Measurements from ENCODE around the gene FOXP2.
"Not testable (repeated sequence)": the region's sequence is repeated elsewhere in the genome, so short reads cannot be mapped to it uniquely, and the experiment has no call there.

FOXP2 gene

DNA sequence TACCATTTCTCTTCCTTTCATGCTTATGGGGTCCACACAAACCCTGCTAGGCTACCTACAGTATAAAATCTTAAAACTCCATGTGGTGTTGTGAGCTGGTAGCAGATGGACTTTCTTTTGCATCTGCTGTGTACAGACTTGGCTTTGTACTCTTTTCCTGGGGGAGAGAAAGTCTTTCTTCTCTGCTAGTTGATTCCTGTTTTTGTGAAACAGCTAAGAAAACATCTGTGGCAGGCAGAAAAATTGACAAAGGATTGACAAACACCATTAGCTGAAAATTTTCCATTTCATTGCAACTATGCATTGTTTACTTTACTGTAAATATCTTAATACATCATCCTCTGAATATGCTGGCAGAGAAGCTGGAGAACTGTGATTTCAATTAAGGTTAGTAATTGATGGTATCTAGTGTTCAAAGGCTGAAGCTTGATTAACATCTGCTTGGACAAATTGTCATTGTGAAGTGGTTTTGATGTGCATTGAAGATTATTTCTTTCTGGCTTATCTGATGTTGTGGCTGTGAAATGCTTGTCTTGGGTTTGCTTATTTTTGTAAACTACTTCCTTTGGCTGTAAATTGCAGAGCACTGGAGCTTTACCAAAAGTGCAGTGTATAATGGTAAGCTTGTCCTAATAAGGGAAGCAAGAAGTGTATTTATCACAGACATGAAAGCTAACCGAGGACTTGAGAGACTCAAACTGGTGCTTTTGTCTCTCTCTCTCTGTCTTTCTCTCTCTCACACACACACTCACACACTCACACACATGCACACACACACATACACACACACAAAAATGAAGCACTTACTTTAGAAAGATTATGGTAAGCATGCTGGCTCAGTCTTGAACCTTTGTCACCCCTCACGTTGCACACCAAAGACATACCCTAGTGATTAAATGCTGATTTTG is at the start of gene FOXP2:
FOXP2 (plus strand) TSS at position 660 of the 908 bp plus-strand sequence. CDS start 11,697 bp downstream, outside the sequence.
- DNase-seq (ENCODE audit: low read depth), result no peak

DNA sequence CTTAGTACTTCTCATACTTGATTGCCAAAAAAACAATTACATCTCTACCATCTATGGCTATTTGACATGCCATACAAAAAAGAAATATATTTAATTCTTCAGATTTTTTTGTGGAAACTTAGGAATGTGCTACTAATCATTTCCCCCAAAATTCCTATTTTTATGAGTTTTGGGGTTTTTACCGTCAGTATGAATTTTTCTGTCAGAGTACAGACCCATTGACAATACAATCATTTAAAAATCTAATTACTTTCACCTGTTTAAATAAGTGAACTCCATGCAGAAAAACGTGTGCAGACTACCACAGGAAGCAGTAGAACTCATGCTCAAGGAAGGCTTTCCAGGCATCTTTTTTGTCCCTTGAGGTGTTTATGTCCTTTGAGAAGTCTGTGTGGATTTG is 48.8 kb upstream of the FOXP2 start:
- no peak for DNase-seq (ENCODE audit: low read depth)

DNA sequence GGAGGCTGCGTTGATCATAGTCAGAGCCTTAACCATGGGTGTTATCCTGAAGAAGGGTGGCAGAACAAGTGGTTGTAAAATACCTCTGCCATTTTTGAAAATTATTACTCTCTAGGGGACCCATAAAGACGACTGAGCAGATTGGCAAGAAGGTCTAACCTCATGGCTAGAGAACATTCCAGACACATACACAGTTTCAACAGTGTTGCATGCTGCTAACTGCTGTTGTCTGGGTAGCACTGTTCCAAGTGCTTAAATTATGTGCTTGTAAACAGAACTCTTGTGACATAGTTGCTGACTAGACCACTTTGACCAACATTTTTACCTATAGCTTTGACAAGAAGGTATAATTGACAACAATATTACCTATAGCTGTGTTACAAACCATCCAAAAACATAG is 46.1 kb upstream of the FOXP2 start:
- no peak for DNase-seq (ENCODE audit: low read depth)

DNA sequence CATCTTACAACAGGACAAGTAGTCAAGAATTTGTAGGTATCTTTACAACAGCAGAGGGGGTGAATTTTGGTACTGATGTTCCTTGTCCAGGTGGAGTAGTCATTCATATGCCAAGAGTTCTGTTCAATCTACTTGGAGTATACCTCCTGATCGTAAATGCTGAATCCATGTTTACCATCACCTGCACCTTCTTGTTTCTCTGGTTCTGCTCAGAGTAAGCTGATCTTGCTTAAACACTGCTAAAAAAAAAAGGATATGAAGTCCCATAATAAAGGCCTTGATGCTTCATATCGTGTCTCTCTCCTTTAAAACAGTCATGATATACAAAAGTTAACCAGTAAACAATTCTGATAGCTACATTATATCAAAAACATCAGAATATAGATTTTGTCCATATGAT is 45.3 kb upstream of the FOXP2 start:
- no peak for DNase-seq (ENCODE audit: low read depth)

DNA sequence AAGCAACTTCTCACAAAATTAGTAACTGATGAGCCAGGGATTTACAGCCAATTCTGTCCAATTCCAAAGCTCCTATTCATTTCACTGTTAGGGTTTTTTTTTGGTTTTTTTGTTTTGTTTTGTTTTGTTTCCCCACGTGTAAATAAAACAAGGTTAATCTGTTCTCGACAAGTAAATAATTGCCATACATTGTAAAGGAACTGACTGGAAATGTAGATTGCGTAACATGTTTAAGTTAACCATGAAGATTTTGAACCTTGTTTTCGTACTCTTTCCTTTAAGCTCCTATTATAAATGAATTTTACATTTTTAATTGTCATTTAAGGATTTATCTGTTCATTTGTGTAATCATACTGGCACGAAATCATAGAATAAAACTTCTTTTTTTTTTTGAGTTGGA is 42.0 kb upstream of the FOXP2 start:
- no peak for DNase-seq (ENCODE audit: low read depth)

DNA sequence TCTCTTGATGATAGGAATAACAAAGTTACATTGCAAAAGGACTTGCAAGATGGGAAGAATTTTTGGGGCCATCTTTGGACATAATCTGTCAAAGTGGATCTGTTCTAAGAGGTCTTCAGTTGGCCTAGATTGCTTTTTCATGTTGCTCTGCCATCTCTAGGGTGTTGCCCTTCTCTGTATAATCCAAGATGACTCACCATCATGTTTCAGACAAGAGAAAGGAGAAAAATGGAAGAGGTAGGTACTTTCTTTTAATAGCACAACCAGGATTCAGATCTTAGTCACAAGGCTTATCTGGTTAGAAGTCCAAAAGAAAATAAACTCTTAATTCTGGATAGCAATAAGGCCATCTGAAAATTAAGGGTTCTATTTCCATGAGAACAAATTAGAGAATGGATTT is 38.7 kb upstream of the FOXP2 start:
- no peak for DNase-seq (ENCODE audit: low read depth)

DNA sequence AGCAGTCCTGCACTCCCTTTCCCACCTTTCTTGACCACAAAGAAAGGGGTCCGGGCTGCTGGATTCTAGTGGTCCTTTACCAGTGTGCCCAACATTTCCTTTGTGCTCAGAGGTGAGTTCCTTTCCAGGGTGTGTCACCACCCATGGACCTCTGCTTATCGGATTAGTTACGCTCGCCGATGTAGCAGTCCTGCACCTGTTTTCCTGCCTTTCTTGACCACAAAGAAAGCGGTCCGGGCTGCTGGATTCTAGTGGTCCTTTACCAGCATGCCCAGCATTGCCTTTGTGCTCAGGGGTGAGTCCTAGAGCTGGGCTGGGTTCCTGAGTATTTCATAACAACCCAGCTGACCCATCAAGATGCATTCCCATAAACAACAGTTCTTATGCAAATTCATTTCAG is 30.7 kb upstream of the FOXP2 start:
- DNase-seq (ENCODE audit: low read depth), result not testable (repeated sequence)

DNA sequence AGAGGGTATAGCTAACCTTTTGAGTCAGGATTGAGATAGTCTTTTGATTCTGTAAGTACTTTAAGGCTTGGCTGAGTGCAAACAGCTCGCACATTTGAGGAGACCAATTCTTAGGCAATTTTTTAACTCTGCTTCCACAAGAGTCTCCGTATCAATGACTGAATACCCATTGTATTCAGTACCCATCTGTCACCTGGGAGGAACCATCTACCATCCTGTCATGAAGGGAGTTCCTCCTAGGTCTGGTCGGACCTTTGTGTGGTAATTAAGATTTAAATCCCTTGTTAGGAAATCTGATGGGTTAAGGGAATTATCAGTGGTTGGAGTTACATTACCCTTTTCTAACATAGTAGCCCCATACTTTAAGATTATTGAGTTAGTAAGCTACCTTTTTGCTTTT is 30.3 kb upstream of the FOXP2 start:
- DNase-seq (ENCODE audit: low read depth), result not testable (repeated sequence)

DNA sequence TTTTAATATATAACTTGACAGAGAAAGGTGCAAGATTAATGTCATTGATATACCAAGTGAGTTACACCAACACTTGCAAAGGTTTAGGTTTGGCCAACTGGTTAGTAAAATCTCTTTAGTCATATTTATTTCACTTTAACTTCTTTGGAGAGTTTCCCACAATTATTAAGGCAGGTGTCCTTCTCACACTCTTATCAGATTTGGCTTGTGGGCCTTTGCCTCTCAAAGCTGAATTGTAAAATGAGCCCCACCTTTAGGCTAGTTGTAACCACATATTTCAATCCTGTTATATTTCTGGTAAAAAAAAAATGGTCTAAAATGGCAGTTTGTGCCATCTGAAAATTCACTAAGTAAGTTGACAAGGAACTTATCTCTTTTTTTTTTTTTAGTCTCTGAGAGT is 26.6 kb upstream of the FOXP2 start:
- DNase-seq (ENCODE audit: low read depth), result no peak

DNA sequence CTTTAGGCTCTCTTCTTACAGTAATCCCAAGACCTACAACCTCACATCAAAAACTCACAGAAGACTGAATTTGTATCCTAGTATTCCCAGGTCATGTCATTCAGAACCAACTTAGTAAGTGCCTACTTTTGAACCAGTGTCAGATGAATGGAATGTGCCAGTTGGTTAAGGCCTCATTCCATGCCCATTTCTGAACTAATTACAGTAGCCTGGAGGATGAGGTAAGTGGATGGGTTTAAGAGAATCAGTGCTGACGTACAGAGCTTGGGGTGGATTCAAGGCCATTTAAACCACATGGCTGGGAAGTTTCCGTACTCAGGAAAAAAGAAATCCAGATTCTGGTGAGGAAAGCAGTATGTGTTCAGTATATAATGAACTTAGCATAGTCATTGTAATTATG is 21.9 kb upstream of the FOXP2 start:
- no peak for DNase-seq (ENCODE audit: low read depth)

DNA sequence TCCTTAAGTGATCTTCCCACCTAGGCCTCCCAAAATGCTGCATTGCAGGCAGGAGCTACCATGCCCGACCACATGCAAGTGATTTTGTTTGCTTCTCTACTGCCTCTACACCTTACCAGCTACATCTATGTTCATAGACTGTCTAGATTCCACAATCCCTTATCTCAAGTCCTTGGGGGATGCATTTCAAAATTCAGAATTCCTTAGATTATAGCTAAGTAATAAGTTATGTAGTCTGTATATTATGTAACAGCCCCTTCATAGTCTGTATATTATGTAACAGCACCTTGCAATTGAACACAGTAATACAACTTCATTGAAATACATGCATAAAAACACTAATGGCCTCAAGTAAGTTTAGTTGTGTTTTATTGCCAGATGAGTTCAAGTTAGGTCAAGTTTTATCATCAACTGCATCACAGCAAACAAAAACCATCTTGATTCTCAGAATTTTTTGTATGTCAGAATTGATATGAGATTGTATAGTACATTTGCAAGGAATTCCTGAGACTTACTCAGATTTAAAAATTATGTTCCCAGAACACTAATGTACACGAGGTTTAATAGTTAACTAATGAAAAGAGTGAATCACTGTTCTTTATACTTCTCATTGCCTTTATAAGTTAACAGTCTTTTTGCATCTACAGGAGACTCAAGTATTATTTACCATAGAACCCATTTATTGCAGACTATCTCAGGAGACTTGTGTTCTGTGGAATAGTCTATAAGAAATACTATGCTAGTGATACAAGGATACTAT is 11.6 kb upstream of the FOXP2 start:
- no peak for DNase-seq (ENCODE audit: low read depth)

DNA sequence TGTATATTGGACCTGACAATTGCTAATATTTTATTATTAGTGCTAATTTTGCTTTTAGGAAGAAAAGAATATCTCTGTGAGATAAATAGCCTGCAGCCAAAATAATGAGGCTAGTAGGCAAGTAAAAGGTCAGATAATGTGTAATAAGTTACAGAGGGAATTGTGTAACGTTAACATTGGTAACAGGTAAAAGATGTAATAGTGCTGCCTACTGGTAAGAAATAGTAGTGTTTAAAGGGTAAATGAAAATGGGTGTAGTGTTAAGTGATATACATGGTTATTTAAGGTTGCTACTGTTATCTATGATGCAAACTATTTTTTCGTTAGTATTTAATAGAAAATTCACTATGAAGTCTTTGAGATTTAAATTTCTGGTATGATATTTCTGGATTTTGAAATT is 9.2 kb upstream of the FOXP2 start:
- no peak for DNase-seq (ENCODE audit: low read depth)

DNA sequence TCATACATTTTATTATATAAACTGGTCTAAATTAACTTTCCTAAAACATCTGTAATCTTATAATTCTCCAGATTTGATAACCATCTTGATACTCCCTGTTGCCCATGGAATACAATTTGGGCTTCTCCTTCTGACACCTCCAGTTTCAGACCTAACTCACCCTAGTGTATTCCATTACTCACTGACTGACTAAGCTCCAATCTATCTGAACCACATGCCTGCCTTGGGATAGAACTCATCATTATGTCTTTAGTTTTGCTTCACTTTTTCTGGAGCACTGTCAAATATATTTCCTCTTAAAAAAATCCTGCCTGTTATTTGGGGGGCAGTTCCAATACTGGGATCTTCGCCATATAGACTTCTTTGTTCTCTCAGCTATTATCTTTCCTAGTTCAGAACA is 4.9 kb upstream of the FOXP2 start:
- no peak for DNase-seq (ENCODE audit: low read depth)

DNA sequence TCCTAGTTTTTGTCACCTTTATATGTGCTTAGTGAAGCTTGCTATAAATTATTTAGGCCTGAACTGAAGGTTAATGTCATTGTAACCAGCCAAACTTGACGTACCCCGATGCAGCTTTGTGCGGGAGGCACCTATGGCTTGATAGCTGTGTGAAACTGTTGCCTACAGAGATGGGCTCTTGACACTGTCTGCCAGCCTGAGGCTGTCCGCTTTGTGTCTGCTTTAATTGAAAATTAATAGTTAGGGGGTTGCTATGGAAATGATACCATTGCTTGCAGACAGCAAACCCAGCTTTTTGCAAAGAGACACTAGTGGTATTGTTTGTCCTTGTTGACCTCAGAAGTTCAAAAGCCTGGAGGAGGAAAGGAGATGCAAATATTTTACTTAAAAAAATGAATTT is 2.1 kb upstream of the FOXP2 start:
- DNase-seq (ENCODE audit: low read depth), result no peak

DNA sequence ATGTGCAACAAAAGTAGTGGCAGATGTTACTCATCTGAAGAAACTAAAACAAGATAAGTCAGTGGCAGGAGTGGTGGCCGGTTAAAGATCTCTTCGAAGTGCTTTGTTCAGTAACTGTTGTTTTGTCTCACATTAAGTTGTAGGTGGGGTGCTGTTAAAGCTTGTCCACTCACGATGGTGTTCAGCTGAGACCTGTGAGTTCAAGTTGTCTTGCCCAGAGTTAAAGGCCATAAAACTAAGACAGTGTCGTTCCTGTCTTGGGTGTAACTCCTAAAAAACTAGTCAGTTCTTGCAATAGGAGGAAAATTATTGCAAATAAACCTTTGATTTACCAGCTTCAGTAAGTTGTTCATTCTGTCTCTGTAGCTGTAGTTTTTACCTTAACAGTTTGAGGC is 857 bp upstream of the FOXP2 start:
- no peak for DNase-seq (ENCODE audit: low read depth)

DNA sequence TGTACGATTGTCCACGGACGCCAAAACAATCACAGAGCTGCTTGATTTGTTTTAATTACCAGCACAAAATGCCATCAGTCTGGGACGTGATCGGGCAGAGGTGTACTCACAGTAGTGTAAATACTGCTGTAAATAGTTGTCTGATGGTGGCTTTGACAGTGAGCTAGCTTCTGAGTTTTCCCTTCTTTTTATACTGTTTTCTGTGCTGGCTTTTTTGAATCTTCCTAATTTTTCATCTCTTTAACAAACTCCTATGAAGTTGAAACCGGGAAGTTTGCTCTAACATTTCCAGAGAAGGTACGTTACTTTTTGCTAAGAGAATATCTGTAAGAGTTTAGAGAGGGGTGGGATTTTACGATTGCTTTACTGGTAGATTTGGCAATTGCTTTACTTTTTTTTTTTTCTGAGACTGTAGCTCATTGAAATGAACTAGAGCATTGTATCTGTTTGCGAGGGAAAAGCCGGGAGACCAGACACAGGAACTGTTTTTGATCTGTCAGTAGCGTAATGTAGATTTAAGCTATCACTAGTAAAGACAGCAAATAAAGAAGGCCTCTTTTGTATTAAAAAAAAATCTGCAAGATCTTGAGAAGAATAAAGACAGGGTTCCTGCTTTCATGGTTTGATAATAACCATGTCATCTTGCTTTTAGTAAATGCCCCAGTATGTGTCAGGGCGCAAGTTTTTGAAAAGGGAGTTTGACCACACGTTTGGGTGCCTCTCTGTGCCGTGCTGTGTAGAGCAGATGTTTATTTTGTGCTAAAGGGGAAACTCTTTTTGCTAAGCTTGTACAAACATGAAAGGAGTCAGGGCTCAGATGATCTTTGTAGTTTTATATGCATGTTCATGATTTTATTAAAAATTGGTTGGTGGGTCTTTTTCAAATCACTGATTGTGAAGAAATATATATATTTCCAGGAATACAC is 712 bp downstream of the FOXP2 start:
- no peak for DNase-seq (ENCODE audit: low read depth)

DNA sequence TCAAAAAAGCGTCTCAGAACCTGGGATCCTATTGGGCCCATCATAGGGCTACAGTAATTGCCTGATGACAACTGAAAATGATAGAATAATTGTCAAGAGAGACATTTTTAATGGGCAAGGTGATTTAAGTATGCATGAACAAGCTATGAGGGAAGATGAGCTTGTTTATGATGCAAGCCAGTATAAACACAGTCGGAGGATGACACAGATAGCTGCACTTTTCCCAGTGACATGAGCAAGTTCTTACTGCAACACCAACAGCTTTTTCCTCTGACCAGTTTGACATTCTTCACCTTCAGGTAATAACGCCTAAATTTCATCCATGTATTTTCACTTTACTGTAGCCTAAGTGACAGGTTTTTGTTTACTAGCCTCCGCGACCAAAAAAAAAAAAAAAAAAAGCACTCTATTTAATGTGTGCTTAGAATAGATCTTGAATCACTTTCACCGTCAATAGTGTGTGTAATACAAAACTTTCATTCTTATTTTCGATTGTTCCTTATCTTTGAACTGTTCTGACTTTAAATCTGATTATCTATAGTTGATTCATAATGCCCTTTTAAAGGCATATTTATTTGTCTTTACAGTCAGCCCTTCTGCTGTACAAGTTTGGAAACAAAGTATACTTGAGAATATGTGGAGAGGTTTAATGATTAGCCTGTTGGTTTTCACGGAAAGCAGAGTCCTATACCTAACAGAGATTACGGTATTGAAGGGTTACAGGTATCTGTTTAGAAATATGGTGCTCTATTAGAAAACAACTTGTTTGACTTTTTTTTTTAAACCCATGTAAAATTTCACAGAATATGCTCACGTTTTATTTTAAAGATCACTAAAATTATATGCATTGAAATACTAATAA is 1.7 kb downstream of the FOXP2 start:
- DNase-seq (ENCODE audit: low read depth), result no peak

DNA sequence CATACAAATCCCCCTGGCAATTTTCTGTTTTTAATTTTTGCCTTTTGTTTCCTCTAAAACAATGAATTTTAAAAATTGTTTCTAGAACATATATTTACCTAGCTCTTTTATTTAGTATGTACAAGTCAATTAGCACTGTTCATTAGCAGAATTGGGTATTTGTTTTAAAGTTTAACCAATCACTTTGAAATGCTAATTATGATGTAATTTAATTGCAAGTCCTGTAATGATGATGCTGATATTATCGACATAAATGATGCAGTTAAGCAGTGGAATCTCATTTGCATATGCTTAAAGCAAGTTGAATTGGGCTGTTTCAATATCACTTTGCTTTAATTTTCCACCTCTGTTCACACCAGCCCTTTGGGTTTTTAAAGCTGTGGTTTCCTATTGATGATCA is 2.7 kb downstream of the FOXP2 start:
- no peak for DNase-seq (ENCODE audit: low read depth)

DNA sequence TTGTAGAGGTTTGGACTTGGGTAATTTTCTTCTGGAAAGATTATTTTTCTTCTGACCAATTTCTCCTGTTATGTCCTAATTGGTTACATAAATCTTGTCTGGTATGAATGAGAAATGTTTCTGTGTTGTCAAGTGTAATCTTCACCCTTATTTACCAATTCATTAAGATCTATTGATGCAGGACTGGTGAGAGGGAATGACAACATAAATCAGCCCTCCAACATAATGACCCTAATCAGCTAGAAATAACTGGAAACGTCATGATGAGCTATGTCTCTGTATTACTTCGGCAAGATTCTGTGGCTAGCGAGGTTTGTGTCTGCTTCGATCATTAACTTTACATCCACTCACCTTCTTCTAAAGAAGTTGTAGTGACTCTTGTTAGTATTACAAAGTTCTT is 3.5 kb downstream of the FOXP2 start:
- no peak for DNase-seq (ENCODE audit: low read depth)

DNA sequence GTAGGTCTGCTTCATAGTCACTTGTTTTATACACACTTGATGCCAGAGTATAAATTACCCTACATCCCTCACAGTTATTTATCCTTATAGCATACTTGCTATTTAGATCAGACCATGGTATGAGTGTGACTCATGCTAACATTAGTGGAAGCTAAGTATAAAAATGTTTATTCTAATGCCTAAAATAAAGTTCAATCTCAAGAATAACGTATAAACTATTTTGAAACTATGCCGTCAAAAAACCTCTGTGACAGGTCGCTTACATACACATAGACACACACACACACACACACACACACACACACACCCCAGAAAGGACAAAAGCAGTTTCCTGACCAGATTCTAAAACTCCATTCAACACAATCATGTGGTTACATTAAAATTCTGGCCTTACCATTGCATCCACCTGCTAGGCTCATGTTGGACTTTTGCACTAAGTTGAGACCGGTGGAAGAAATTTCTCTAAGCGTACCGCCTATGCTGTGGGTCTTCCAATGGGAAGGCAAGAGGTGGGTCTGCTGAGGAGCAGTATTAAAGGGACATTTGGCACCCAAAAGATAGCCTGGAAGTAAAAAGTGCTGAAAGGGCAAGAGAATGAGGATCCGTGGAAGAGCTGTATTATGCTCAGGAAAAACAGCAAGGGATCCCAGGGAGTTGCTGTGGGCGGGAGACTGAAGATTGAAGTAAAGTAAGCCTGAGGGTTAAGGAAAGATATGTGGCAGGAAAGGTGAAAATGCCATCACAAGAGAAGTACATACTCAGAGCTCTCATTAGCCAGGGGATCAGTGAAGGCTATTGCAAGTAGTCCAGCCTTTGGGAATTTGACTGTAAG is 5.0 kb downstream of the FOXP2 start:
- DNase-seq (ENCODE audit: low read depth), result no peak

Measured in activated T-cell treated with anti-CD3 and anti-CD28 coated beads for 1 hour (primary cell).